GM20000 (cell line): Measurements from ENCODE around the gene PAXIP1.
"Not testable (repeated sequence)": the region's sequence is repeated elsewhere in the genome, so short reads cannot be mapped to it uniquely, and the experiment has no call there.

ENCODE experiments used
- DNase-seq: peaks from one replicate; pipeline ENCODE4 v3.0.0; 2012; ENCODE audit warnings: low spot score
- TF ChIP-seq, protein P1 (sequence below): IDR thresholded peaks from 2 replicates; pipeline ENCODE4 v1.5.1; 2012; ENCODE audit warnings: mild to moderate bottlenecking, control low read depth; ENCODE audit errors: extremely low read depth, missing control alignments

PAXIP1 gene

DNA sequence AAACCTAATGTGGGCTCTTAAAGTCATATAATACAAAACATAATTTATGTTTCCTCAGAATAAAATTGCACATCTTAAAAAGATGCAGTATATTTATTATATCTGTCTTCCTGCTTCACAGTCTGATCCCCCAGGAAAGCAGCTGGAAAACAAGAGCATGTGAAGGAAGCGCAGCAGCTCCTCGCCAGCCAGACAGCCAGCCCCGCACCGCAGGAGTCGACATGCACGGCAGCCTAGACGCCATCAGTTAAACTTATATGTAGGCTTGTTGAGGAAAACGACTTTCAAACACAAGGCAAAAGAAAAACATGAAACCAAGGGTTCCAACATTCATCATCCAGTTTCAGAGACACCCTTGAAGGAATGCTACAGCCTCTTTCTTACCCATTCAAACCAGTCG is 59.0 kb downstream of the PAXIP1 start:
- TF ChIP-seq, protein P1, sequence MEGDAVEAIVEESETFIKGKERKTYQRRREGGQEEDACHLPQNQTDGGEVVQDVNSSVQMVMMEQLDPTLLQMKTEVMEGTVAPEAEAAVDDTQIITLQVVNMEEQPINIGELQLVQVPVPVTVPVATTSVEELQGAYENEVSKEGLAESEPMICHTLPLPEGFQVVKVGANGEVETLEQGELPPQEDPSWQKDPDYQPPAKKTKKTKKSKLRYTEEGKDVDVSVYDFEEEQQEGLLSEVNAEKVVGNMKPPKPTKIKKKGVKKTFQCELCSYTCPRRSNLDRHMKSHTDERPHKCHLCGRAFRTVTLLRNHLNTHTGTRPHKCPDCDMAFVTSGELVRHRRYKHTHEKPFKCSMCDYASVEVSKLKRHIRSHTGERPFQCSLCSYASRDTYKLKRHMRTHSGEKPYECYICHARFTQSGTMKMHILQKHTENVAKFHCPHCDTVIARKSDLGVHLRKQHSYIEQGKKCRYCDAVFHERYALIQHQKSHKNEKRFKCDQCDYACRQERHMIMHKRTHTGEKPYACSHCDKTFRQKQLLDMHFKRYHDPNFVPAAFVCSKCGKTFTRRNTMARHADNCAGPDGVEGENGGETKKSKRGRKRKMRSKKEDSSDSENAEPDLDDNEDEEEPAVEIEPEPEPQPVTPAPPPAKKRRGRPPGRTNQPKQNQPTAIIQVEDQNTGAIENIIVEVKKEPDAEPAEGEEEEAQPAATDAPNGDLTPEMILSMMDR: no peak
- DNase-seq: no peak

DNA sequence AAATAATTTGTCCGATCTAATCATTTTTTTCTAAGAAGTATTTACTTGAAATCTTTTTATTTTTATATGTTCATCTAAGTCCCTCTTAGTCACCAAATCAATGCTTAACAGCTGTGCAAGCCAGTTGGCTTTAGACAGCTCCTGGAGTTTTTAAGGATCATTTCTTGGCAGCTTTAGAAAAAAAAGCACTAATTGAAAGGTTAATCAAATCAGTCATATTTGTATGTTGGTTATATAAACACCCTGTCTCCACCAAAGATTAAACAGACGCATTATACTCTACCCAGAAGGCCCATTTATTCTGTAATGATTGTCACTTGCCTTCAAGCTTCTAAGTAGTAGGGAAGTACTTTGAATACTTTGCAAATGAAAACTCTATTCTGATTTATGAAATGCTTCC is 60.2 kb downstream of the PAXIP1 start:
- DNase-seq: no peak
- TF ChIP-seq, protein P1: no peak

DNA sequence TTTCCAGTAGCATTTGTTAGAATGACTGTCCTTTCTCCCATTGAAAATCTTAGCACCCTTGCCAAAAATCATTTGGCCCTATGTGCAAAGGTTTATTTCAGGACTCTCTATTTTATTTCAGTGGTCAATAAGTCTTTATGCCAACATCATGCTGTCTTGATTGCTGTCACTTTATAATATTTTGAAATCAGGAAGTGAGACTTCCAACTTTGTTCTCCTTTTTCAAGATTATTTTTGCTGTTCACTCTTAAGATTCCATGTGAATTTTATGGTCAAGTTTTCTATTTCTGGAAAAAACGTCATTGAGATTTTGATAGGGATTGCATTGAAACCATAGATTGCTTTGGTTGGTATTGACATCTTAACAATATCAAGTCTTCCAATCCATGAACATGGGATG is 65.1 kb downstream of the PAXIP1 start:
- TF ChIP-seq, protein P1: no peak
- no peak for DNase-seq

DNA sequence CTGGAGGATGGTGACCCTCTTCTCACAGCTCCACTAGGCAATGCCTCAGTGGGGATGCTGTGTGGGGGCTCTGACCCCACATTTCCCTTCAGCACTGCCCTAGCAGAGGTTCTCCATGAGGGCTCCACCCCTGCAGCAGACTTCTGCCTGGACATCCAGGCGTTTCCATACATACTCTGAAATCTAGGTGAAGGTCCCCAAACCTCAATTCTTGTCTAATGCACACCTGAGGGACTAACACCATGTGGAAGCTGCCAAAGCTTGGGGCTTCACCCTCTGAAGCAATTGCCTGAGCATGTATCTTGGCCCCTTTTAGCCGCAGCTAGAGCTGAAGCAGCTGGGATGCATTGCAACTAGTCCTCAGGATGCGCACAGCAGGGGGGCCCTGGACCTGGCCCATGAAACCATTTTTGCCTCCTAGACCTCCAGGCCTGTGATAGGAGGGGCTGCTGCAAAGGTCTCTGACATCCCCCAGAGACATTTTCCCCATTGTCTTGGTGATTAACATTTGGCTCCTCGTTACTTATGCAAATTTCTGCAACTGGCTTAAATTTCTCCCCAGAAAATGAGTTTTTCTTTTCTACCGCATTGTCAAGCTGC is 68.5 kb downstream of the PAXIP1 start:
- DNase-seq: not testable (repeated sequence)

DNA sequence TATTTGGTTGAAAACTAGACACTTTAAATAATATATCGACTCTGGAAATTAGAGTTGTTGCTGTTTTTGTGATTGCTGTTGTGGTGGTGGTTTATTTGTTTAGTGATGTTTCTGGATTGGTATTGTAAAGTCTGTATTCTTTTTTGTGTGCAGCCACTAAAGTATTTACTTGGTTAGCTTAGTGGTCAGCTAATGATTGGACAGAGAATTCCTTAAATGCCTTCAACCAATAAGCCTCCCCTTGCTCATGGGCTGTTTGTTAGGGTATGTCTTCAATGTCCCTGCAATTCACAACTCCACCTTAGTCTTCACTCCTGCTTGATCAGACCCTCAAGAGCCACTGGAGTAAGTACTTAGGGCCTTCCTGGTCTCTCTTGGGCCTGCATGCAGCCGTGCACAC is 71.0 kb downstream of the PAXIP1 start:
- TF ChIP-seq, protein P1: no peak
- DNase-seq: no peak

DNA sequence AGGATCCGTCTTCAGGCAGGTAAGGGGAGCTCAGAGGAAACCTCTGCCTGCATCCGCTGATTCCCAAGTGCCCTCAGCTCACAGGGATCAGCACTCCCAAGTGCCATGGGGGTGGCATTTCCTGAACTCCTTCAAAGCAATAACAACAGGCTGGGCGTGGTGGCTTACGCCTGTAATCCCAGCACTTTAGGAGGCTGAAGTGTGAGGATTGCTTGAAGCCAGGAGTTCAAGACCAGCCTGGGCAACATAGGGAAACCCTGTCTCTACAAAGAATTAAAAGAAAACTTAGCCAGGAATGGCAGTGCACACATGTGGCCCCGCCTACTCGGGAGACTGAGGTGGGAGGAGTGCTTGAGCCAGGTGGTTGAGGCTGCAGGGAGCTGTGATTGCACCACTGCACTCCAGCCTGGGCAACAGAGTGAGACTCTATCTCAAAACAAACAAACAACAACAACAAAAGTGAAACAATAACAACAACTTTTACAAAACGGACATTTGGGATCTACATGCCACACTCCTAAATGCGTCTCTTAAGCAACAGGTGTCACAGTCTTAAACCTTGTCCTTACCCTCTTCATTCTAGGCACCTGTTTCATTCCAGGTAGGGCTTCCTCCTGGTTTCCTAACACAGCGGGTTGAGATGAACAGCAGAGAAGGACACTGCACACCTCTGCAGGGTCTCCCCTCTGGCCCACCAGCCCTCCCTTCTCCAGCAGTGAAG is 73.8 kb downstream of the PAXIP1 start:
- TF ChIP-seq, protein P1: no peak
- DNase-seq: no peak

DNA sequence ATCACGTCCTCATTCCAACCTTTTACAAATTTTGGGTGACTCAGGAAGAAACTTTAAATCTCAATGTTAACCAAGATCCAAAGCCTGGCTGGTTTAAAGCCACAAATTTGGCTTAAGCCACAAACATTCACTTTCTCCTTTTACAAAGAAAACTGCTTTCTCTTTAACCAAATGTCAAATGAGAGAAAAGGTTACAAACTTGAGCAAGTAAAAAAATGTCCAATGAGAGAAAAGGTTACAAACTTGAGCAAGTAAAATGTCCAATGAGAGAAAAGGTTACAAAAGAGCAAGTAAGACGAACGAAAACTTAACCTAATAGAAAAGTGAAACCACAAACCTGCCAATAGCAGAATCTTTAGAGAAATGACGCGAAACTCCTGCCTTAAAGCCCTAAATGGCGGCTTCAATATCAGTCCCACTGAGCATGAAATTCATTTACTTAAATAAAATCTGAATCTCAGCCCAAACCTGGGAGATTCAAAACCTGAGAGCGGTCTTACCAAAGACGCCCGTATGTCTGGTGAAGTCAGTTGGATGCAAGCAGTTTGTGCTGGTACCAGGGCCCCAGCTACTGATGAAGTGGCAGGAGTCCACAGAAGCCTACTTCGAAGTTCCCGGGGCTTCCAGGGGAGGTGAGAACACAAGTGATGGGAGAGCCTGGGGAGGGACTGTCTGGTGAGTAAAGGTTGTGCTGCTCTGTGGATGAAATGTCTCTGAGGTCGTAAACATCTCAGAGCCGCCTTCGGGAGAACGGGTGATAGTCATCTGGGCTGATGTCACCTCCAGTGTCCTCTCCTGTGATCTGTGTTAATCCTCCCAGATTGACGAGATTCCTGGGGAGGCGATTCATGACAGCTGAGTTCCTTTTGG is 74.6 kb downstream of the PAXIP1 start:
- DNase-seq: peak; percentile 84
- TF ChIP-seq, protein P1: no peak
